H1 (cell line): ENCODE results near the gene PLEKHM3. TPM values are rescaled to one million over a fixed set of nuclear protein-coding genes. Genes with fewer than 3 reads are reported as not detected.

Experiments used
- CTCF ChIA-PET: fragments of 300-600 bp; sonication (Branson Sonifier 250); formaldehyde crosslinking; loops from one replicate; lab custom pipeline; 2021; ENCODE audit not compliant: partially characterized antibody; lab: Charles Lee
- POLR2A ChIA-PET: fragments of 300-600 bp; sonication (Branson Sonifier 250); formaldehyde crosslinking; loops from one replicate; lab custom pipeline; 2021; ENCODE audit warnings: inconsistent platforms; ENCODE audit not compliant: partially characterized antibody; lab: Charles Lee
- DNase-seq, 2 experiments: peaks; one replicate each; pipeline versions ENCODE4 v3.0.0 to v3.0.0-alpha.2; 2010 to 2022; ENCODE audit warnings: low spot score in 2 of 2, low read depth in 1 of 2, mixed read lengths in 1 of 2
- FAIRE-seq: peaks from 2 replicates; lab custom pipeline; 2011; peaks lifted over from hg19 to GRCh38; lab: Jason Lieb, UNC
- H2AFZ ChIP-seq: 2 replicates; pipeline ENCODE4 v1.8.1; 2012; ENCODE audit warnings: low read length, inconsistent platforms
- H2AK5ac ChIP-seq: 2 replicates; pipeline ENCODE4 v1.6.1; 2013; ENCODE audit warnings: low read depth, low read length
- H2BK120ac ChIP-seq: replicated peaks from 2 replicates; pipeline ENCODE3; 2013; ENCODE audit warnings: low read depth, low read length, inconsistent platforms
- H2BK12ac ChIP-seq: 2 replicates; pipeline ENCODE4 v1.6.1; 2013; ENCODE audit warnings: low read depth, low read length
- H2BK15ac ChIP-seq: 2 replicates; pipeline ENCODE4 v1.6.1; 2013; ENCODE audit warnings: low read length
- H2BK20ac ChIP-seq: 2 replicates; pipeline ENCODE4 v1.6.1; 2013; ENCODE audit warnings: low read length
- H2BK5ac ChIP-seq: 2 replicates; pipeline ENCODE4 v1.6.1; 2013; ENCODE audit warnings: low read depth, low read length
- H3K14ac ChIP-seq: 2 replicates; pipeline ENCODE4 v1.6.1; 2013; ENCODE audit warnings: inconsistent platforms; ENCODE audit not compliant: insufficient read length
- H3K18ac ChIP-seq: 2 replicates; pipeline ENCODE4 v1.6.1; 2013; ENCODE audit warnings: low read length; ENCODE audit errors: extremely low read depth
- H3K23ac ChIP-seq: 2 replicates; pipeline ENCODE4 v1.6.1; 2013; ENCODE audit warnings: inconsistent platforms; ENCODE audit not compliant: insufficient read length
- H3K23me2 ChIP-seq: 2 replicates; pipeline ENCODE4 v1.6.1; 2013; ENCODE audit warnings: low read depth, low read length
- H3K27ac ChIP-seq: 2 replicates; pipeline ENCODE4 v1.6.1; 2011; ENCODE audit warnings: low read depth, low read length, inconsistent platforms
- H3K27me3 ChIP-seq, 4 experiments: replicated peaks in 1 of 4; 1 replicate in 1 of 4; 2 replicates in 3 of 4; pipeline versions ENCODE4 v1.6.1 to v1.8.1; 2011 to 2013; ENCODE audit warnings: low read length in 3 of 4, mild to moderate bottlenecking in 3 of 4, inconsistent platforms in 2 of 4, mixed read lengths in 2 of 4, moderate library complexity in 1 of 4; ENCODE audit not compliant: control insufficient read depth in 3 of 4, insufficient read depth in 3 of 4; ENCODE audit errors: extremely low read depth in 1 of 4
- H3K36me3 ChIP-seq, 4 experiments: 2 replicates each; pipeline versions ENCODE4 v1.6.1 to v1.8.1; 2011 to 2013; ENCODE audit warnings: mild to moderate bottlenecking in 4 of 4, low read length in 3 of 4, moderate library complexity in 2 of 4, control low read depth in 1 of 4, inconsistent platforms in 1 of 4; ENCODE audit not compliant: insufficient read depth in 4 of 4, control insufficient read depth in 2 of 4
- H3K4ac ChIP-seq: replicated peaks from 2 replicates; pipeline ENCODE3; 2013; ENCODE audit warnings: low read length, low read depth, mixed read lengths, inconsistent platforms; ENCODE audit not compliant: insufficient read length
- H3K4me1 ChIP-seq, 4 experiments: replicated peaks in 1 of 4; 1 replicate in 1 of 4; 2 replicates in 3 of 4; pipeline versions ENCODE4 v1.6.1 to v1.8.1; 2011 to 2013; ENCODE audit warnings: low read length in 3 of 4, inconsistent platforms in 2 of 4, mixed read lengths in 1 of 4; ENCODE audit not compliant: insufficient read depth in 4 of 4, control insufficient read depth in 3 of 4
- H3K4me2 ChIP-seq, 2 experiments: 2 replicates each; pipeline versions ENCODE4 v1.6.1 to v1.8.1; 2011 to 2013; ENCODE audit warnings: low read depth in 2 of 2, low read length in 2 of 2, control low read depth in 1 of 2, inconsistent platforms in 1 of 2, mild to moderate bottlenecking in 1 of 2; ENCODE audit not compliant: insufficient read depth in 1 of 2
- H3K4me3 ChIP-seq, 4 experiments: fragments of 200-600, 300-600 bp in 1 of 4; sonication (generic), shearing (Covaris generic), sonication (Bioruptor Twin) in 1 of 4; 2 replicates each; pipeline versions ENCODE4 v1.5.1 to v1.8.1; 2011 to 2016; ENCODE audit warnings: low read length in 4 of 4, low read depth in 3 of 4, control low read depth in 2 of 4, inconsistent platforms in 2 of 4, mild to moderate bottlenecking in 2 of 4, mixed read lengths in 1 of 4, moderate library complexity in 1 of 4; ENCODE audit not compliant: insufficient read depth in 2 of 4; ENCODE audit errors: extremely low read depth in 1 of 4
- H3K56ac ChIP-seq: replicated peaks from 2 replicates; pipeline ENCODE3; 2013; ENCODE audit warnings: low read depth, mild to moderate bottlenecking, mixed read lengths, low read length, inconsistent platforms; ENCODE audit not compliant: insufficient read length
- H3K79me1 ChIP-seq: 2 replicates; pipeline ENCODE4 v1.6.1; 2013; ENCODE audit warnings: low read depth, low read length, control low read depth
- H3K79me2 ChIP-seq, 2 experiments: 2 replicates each; pipeline versions ENCODE4 v1.6.1 to v1.8.1; 2012 to 2013; ENCODE audit warnings: low read length in 2 of 2, mild to moderate bottlenecking in 2 of 2, inconsistent platforms in 1 of 2; ENCODE audit not compliant: insufficient read depth in 2 of 2, control insufficient read depth in 1 of 2
- H3K9ac ChIP-seq, 4 experiments: replicated peaks in 1 of 4; 1 replicate in 1 of 4; 2 replicates in 3 of 4; pipeline versions ENCODE4 v1.6.1 to v1.8.1; 2011 to 2013; ENCODE audit warnings: low read depth in 3 of 4, low read length in 3 of 4, control low read depth in 2 of 4, mild to moderate bottlenecking in 2 of 4, moderate library complexity in 2 of 4, inconsistent platforms in 1 of 4; ENCODE audit errors: extremely low read depth in 1 of 4
- H3K9me3 ChIP-seq, 2 experiments: 2 replicates each; pipeline versions ENCODE4 v1.6.1 to v1.8.1; 2012 to 2013; ENCODE audit warnings: mild to moderate bottlenecking in 2 of 2, moderate library complexity in 2 of 2, control low read depth in 1 of 2, inconsistent platforms in 1 of 2, low read depth in 1 of 2, low read length in 1 of 2, mixed read lengths in 1 of 2; ENCODE audit not compliant: insufficient read depth in 2 of 2
- H4K20me1 ChIP-seq, 2 experiments: replicated peaks in 1 of 2; 2 replicates each; pipeline versions ENCODE3 to v1.8.1; 2011 to 2013; ENCODE audit warnings: inconsistent platforms in 2 of 2, low read length in 2 of 2, mild to moderate bottlenecking in 1 of 2; ENCODE audit not compliant: insufficient read depth in 2 of 2, control insufficient read depth in 1 of 2
- H4K5ac ChIP-seq: 2 replicates; pipeline ENCODE4 v1.6.1; 2013; ENCODE audit warnings: low read length, low read depth, mixed read lengths, inconsistent platforms; ENCODE audit not compliant: insufficient read length
- H4K8ac ChIP-seq: 2 replicates; pipeline ENCODE4 v1.8.0; 2013; ENCODE audit warnings: mild to moderate bottlenecking, moderate library complexity, low read length, inconsistent platforms; ENCODE audit not compliant: insufficient read depth; ENCODE audit errors: extremely low read depth
- H4K91ac ChIP-seq: replicated peaks from 2 replicates; pipeline ENCODE3; 2013; ENCODE audit warnings: low read length, mixed read lengths, inconsistent platforms; ENCODE audit not compliant: insufficient read length
- ASH2L ChIP-seq: fragments of 200-600, 300-600 bp; sonication (generic); IDR thresholded peaks from one replicate; pipeline ENCODE4 v1.7.1; 2017; ENCODE audit warnings: low read length
- CBX8 ChIP-seq: fragments of 300-800, 300-1000 bp; sonication (generic); IDR thresholded peaks from 2 replicates; pipeline ENCODE4 v1.7.1; 2016; ENCODE audit warnings: low read depth, low read length, borderline replicate concordance
- EZH2 ChIP-seq: fragments of 200-600 bp; sonication (generic); IDR thresholded peaks from 2 replicates; pipeline ENCODE4 v1.7.1; 2012; ENCODE audit warnings: low read depth, mild to moderate bottlenecking, moderate library complexity, low read length, inconsistent platforms; ENCODE audit not compliant: severe bottlenecking
- KDM4A ChIP-seq: IDR thresholded peaks from one replicate; pipeline ENCODE4 v1.7.1; 2012; ENCODE audit warnings: low read depth, mild to moderate bottlenecking, moderate library complexity, low read length, inconsistent platforms; ENCODE audit not compliant: severe bottlenecking
- NANOG ChIP-seq: IDR thresholded peaks from 2 replicates; pipeline ENCODE4 v1.6.1; 2011; ENCODE audit warnings: low read length, low read depth, mild to moderate bottlenecking, inconsistent platforms; ENCODE audit not compliant: insufficient read depth, poor library complexity, severe bottlenecking
- POLR2A ChIP-seq, 2 experiments: IDR thresholded peaks; 1 replicate in 1 of 2; 2 replicates in 1 of 2; pipeline ENCODE4 v1.6.1; 2011; ENCODE audit warnings: low read depth in 2 of 2, low read length in 2 of 2, mild to moderate bottlenecking in 2 of 2; ENCODE audit errors: control extremely low read depth in 1 of 2
- RBBP5 ChIP-seq: IDR thresholded peaks from 2 replicates; pipeline ENCODE4 v1.7.1; 2012; ENCODE audit warnings: low read depth, mild to moderate bottlenecking, inconsistent platforms, low read length, moderate library complexity, borderline replicate concordance
- SIRT6 ChIP-seq: IDR thresholded peaks from one replicate; pipeline ENCODE4 v1.7.1; 2012; ENCODE audit warnings: low read length, inconsistent platforms
- TAF1 ChIP-seq: IDR thresholded peaks from 2 replicates; pipeline ENCODE4 v1.6.1; 2011; ENCODE audit warnings: mild to moderate bottlenecking, low read depth, low read length
- TBP ChIP-seq: IDR thresholded peaks from 2 replicates; pipeline ENCODE4 v1.6.1; 2011; ENCODE audit warnings: low read depth, low read length, improper control_type of control experiment
- TEAD4 ChIP-seq: IDR thresholded peaks from 2 replicates; pipeline ENCODE4 v1.6.1; 2012; ENCODE audit warnings: low read depth, low read length, inconsistent platforms, mixed read lengths
- YY1 ChIP-seq: IDR thresholded peaks from 2 replicates; pipeline ENCODE4 v1.6.1; 2011; ENCODE audit warnings: low read depth, mild to moderate bottlenecking, low read length
- WGBS, 2 experiments: shearing (Covaris generic) in 1 of 2; methylation state at CpG; one replicate each; pipeline versions ENCODE4 v1.1.6 to v1.1.7; 2013 to 2015; ENCODE audit warnings: low lambda C conversion rate in 2 of 2, mixed read lengths in 2 of 2, inconsistent platforms in 1 of 2, low coverage in 1 of 2, missing lambda C conversion rate in 1 of 2; ENCODE audit not compliant: insufficient replicate concordance in 2 of 2, insufficient coverage in 1 of 2, insufficient read length in 1 of 2; ENCODE audit errors: extremely low coverage in 1 of 2, missing lambda C conversion rate in 1 of 2; 5-methylcytosine and 5-hydroxymethylcytosine counted together
- polyA plus RNA-seq, 7 experiments: library from polyadenylated mRNA; depleted of rRNA in 3 of 7; stranded (reverse) in 5 of 7; unstranded in 2 of 7; fragments of >200 nt in 5 of 7; fragments of 200-250 nt in 2 of 7; gene quantifications; 1 replicate in 5 of 7; 2 replicates in 1 of 7; 4 replicates in 1 of 7; pipeline versions ENCODE4 v1.2.1 to v1.2.3, GENCODE V29; 2011 to 2013; ENCODE audit warnings: missing spikeins in 2 of 7, mixed read lengths in 2 of 7
- total RNA-seq: library from RNA; stranded (reverse); fragmentation: NEBNext Ultra II Directional; extraction: Animal tissue kit (Norgen Biotek cat#: 25700); gene quantifications from 2 replicates; pipeline ENCODE4 v1.2.1, GENCODE V29; 2021

Gene PLEKHM3
- total and polyA plus RNA-seq, 2 of the 8 experiments (the other 6 are each of a cell fraction or from before 2014, with no cell fraction given), result 2.3 to 5.8 TPM

- no peak for TF ChIP-seq YY1
- no peak for TF ChIP-seq RBBP5
- TF ChIP-seq TAF1, result no peak
- TF ChIP-seq TBP, result no peak
- no peak for TF ChIP-seq POLR2A (IDR thresholded peaks at IDR 0.05; ENCODE audit: control extremely low read depth in 1 of 2, low read depth in 2 of 2, low read length in 2 of 2)
- no peak for TF ChIP-seq EZH2
- TF ChIP-seq SIRT6, result no peak
- no peak for TF ChIP-seq ASH2L
- TF ChIP-seq NANOG, result no peak
- no peak for TF ChIP-seq CBX8
- no peak for TF ChIP-seq KDM4A
- TF ChIP-seq TEAD4, result no peak
- Histone ChIP-seq H2AFZ (no peak overlapping the region), H3K27ac (no peak overlapping the region), H2BK5ac (no peak overlapping the region), H3K18ac (no peak overlapping the region), H3K14ac (no peak overlapping the region), H3K4me3 (no peak overlapping the region), H4K8ac (no peak overlapping the region), H3K79me2 (no peaks in the 10 kb centered on the region), H3K9me3 (no peaks in the 10 kb centered on the region), H3K23ac (no peak overlapping the region), H3K23me2 (no peaks in the 10 kb centered on the region), H3K79me1 (no peaks in the 10 kb centered on the region), H3K56ac (no peak overlapping the region), H2BK120ac (no peak overlapping the region), H4K91ac (no peak overlapping the region), H3K36me3 (no peaks in the 10 kb centered on the region), H3K4me2 (no peak overlapping the region), H4K20me1 (no peaks in the 10 kb centered on the region), H3K9ac (no peak overlapping the region; a peak in 1 of 7 replicates), H4K5ac (no peak overlapping the region), H2BK20ac (no peak overlapping the region), H3K27me3 (no peaks in the 10 kb centered on the region), H2BK12ac (no peak overlapping the region), H3K4me1 (peaks cover 0 to 5% (median 0%) of the 10 kb centered on the region in 4 experiments; a peak in 2 of 7 replicates), H3K4ac (no peak overlapping the region), H2AK5ac (no peak overlapping the region), H2BK15ac (no peak overlapping the region)
- ChIA-PET POLR2A (interaction anchor here (1.7 kb wide), 1 partner anchor 159 kb away, joined by 4 read pairs; no protein-coding TSS in a partner anchor), CTCF (interaction anchor here (0.9 to 1.9 kb wide), 5 partner anchors 9 to 179 kb away, joined by 3 to 5 read pairs (median 3); no protein-coding TSS in a partner anchor)
- no peak for DNase-seq
- 89% methylated on average over 8 of the region's 8 CpGs; no CpG with 5 or more reads in 1 of the 2 experiments for WGBS, 2 experiments
- no peak for FAIRE-seq
Observed at GRCh38 chr2:207925601-207926000, 99.7 kb downstream of the PLEKHM3 start.
